WTC11 (cell line): ENCODE measurements around the gene FGD6. TPM values are rescaled to one million over a fixed set of nuclear protein-coding genes. Genes with fewer than 3 reads are reported as not detected.

ENCODE experiments used
- ATAC-seq: fragments of 200-7000 bp; cut with Tn5 transposase; 2 replicates; pipeline ENCODE4 v1.10.0; 2021; ENCODE audit warnings: mild to moderate bottlenecking, moderate library complexity
- CTCF ChIA-PET: fragments of 300-600 bp; sonication (Branson Sonifier 250); formaldehyde crosslinking; loops from one replicate; lab custom pipeline; 2021; ENCODE audit warnings: antibody characterized with exemption; lab: Charles Lee
- POLR2A ChIA-PET: fragments of 350-600 bp; sonication (Branson Sonifier 250); formaldehyde crosslinking; loops from one replicate; lab custom pipeline; 2021; ENCODE audit warnings: antibody characterized with exemption; lab: Charles Lee
- DNase-seq: peaks from one replicate; pipeline ENCODE4 v3.0.0; 2021; ENCODE audit warnings: low spot score
- H3K27ac Mint-ChIP-seq: 2 replicates; pipeline ENCODE4 v1.8.0; 2021; ENCODE audit warnings: mixed read lengths
- H3K27me3 Mint-ChIP-seq: 2 replicates; pipeline ENCODE4 v1.8.0; 2021; ENCODE audit warnings: low read depth, mild to moderate bottlenecking, moderate library complexity, mixed read lengths
- H3K36me3 Mint-ChIP-seq: 2 replicates; pipeline ENCODE4 v1.8.0; 2021; ENCODE audit warnings: mixed read lengths
- H3K4me1 Mint-ChIP-seq: 2 replicates; pipeline ENCODE4 v1.8.0; 2022; ENCODE audit warnings: mixed read lengths
- H3K4me3 Mint-ChIP-seq: 2 replicates; pipeline ENCODE4 v1.8.0; 2021; ENCODE audit warnings: mild to moderate bottlenecking, moderate library complexity, mixed read lengths
- H3K9me3 Mint-ChIP-seq: 2 replicates; pipeline ENCODE4 v1.8.0; 2021; ENCODE audit warnings: mixed read lengths
- CREB1 ChIP-seq: sonication (generic); formaldehyde crosslinking; IDR thresholded peaks from 2 replicates; pipeline ENCODE4 v1.8.0; 2023; ENCODE audit warnings: mild to moderate bottlenecking, missing genetic modification reagents
- CREM ChIP-seq: sonication (generic); formaldehyde crosslinking; IDR thresholded peaks from 2 replicates; pipeline ENCODE4 v1.8.1; 2022; ENCODE audit warnings: mild to moderate bottlenecking, missing genetic modification reagents, moderate library complexity
- ESRRA ChIP-seq: sonication (generic); formaldehyde crosslinking; IDR thresholded peaks from 2 replicates; pipeline ENCODE4 v1.8.1; 2022; ENCODE audit warnings: mild to moderate bottlenecking, missing genetic modification reagents, borderline replicate concordance
- FOXJ3 ChIP-seq: sonication (generic); formaldehyde crosslinking; IDR thresholded peaks from 2 replicates; pipeline ENCODE4 v1.9.0; 2021; ENCODE audit warnings: missing genetic modification reagents, mild to moderate bottlenecking, borderline replicate concordance
- GABPB1 ChIP-seq: sonication (generic); formaldehyde crosslinking; IDR thresholded peaks from 2 replicates; pipeline ENCODE4 v1.8.1; 2023; ENCODE audit warnings: mild to moderate bottlenecking, missing genetic modification reagents
- HMGA2 ChIP-seq: fragments of 250-450 bp; sonication (Bioruptor Pico); IDR thresholded peaks from 2 replicates; pipeline ENCODE4 v1.4.0; 2021; ENCODE audit warnings: mild to moderate bottlenecking, moderate library complexity
- KAT7 ChIP-seq: sonication (generic); formaldehyde crosslinking; IDR thresholded peaks from 2 replicates; pipeline ENCODE4 v1.8.1; 2023; ENCODE audit warnings: missing genetic modification reagents, mild to moderate bottlenecking, borderline replicate concordance
- MXD4 ChIP-seq: fragments of 250-450 bp; sonication (Bioruptor Pico); IDR thresholded peaks from 2 replicates; pipeline ENCODE4 v1.8.0; 2021; ENCODE audit warnings: mild to moderate bottlenecking, moderate library complexity, borderline replicate concordance
- NFATC4 ChIP-seq: fragments of 250-450 bp; sonication (Bioruptor Pico); IDR thresholded peaks from 2 replicates; pipeline ENCODE4 v1.9.0; 2021; ENCODE audit warnings: mild to moderate bottlenecking
- NFE2L1 ChIP-seq: sonication (generic); formaldehyde crosslinking; IDR thresholded peaks from 2 replicates; pipeline ENCODE4 v1.8.1; 2023; ENCODE audit warnings: missing genetic modification reagents
- RORB ChIP-seq: fragments of 250-450 bp; sonication (Bioruptor Pico); IDR thresholded peaks from 2 replicates; pipeline ENCODE4 v1.9.0; 2021; ENCODE audit warnings: mild to moderate bottlenecking
- TP53 ChIP-seq: sonication (generic); formaldehyde crosslinking; IDR thresholded peaks from 2 replicates; pipeline ENCODE4 v1.8.1; 2023; ENCODE audit warnings: mild to moderate bottlenecking, missing genetic modification reagents
- ZBTB21 ChIP-seq: sonication (generic); formaldehyde crosslinking; IDR thresholded peaks from 2 replicates; pipeline ENCODE4 v1.8.1; 2023; ENCODE audit warnings: mild to moderate bottlenecking, missing genetic modification reagents, borderline replicate concordance
- ZNF121 ChIP-seq: sonication (generic); formaldehyde crosslinking; IDR thresholded peaks from 2 replicates; pipeline ENCODE4 v1.8.0; 2023; ENCODE audit warnings: missing genetic modification reagents
- ZNF263 ChIP-seq: sonication (generic); formaldehyde crosslinking; IDR thresholded peaks from 2 replicates; pipeline ENCODE4 v1.8.1; 2022; ENCODE audit warnings: low read depth, mild to moderate bottlenecking, moderate library complexity, missing genetic modification reagents
- ZNF423 ChIP-seq: fragments of 250-450 bp; sonication (Bioruptor Pico); IDR thresholded peaks from 2 replicates; pipeline ENCODE4 v2.1.2; 2022; ENCODE audit warnings: mild to moderate bottlenecking, moderate library complexity
- ZNF671 ChIP-seq: fragments of 250-450 bp; sonication (Bioruptor Pico); IDR thresholded peaks from 2 replicates; pipeline ENCODE4 v1.8.0; 2021; ENCODE audit warnings: mild to moderate bottlenecking
- total RNA-seq: library from RNA; stranded (reverse); gene quantifications from 3 replicates; pipeline ENCODE4 v1.2.3, GENCODE V29; 2021
- TF ChIP-seq, protein P1 (sequence below): sonication (generic); formaldehyde crosslinking; IDR thresholded peaks from 2 replicates; pipeline ENCODE4 v1.8.1; 2023; ENCODE audit warnings: mild to moderate bottlenecking, missing genetic modification reagents, moderate library complexity
- TF ChIP-seq, protein P2 (sequence below): fragments of 250-450 bp; sonication (Bioruptor Pico); IDR thresholded peaks from 2 replicates; pipeline ENCODE4 v2.1.2; 2022; ENCODE audit warnings: mild to moderate bottlenecking, moderate library complexity
- TF ChIP-seq, protein P3 (sequence below): sonication (generic); formaldehyde crosslinking; IDR thresholded peaks from 2 replicates; pipeline ENCODE4 v1.8.0; 2023; ENCODE audit warnings: missing genetic modification reagents
- TF ChIP-seq, protein P4 (sequence below): fragments of 250-450 bp; sonication (Bioruptor Pico); IDR thresholded peaks from 2 replicates; pipeline ENCODE4 v1.9.0; 2021; ENCODE audit warnings: mild to moderate bottlenecking
- TF ChIP-seq, protein P5 (sequence below): sonication (generic); formaldehyde crosslinking; IDR thresholded peaks from 2 replicates; pipeline ENCODE4 v1.8.0; 2022; ENCODE audit warnings: mild to moderate bottlenecking, missing genetic modification reagents
- TF ChIP-seq, protein P6 (sequence below): sonication (generic); formaldehyde crosslinking; IDR thresholded peaks from 2 replicates; pipeline ENCODE4 v1.8.1; 2023; ENCODE audit warnings: mild to moderate bottlenecking, missing genetic modification reagents, moderate library complexity
- TF ChIP-seq, protein P7 (sequence below): sonication (generic); formaldehyde crosslinking; conservative IDR thresholded peaks from 2 replicates; pipeline ENCODE4 v1.8.1; 2023; ENCODE audit warnings: mild to moderate bottlenecking, low read depth, missing genetic modification reagents, moderate library complexity
- TF ChIP-seq, protein P8 (sequence below): sonication (generic); formaldehyde crosslinking; IDR thresholded peaks from 2 replicates; pipeline ENCODE4 v1.8.1; 2023; ENCODE audit warnings: mild to moderate bottlenecking, missing genetic modification reagents

Gene FGD6
- total RNA-seq, 1 experiment from 2014 or later = 28.2 TPM

DNA sequence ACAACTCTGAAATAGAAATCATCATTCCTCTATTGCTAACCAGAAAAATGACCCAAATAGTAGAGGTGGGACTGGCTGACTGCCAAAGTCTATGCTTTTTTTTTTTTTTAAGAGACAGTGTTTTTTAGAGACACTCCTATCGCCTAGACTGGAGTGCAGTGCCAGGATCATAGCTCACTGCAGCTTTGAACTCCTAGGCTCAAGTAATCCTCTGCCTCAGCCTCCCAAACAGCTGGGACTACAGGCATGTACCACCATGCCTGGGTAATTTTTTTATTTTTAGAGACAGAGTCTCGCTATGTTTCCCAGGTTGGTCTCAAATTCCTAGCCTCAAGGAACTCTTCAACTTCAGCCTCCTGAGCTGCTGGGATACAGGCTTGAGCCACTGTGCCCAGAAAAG, 163.1 kb downstream of the FGD6 start:
- no peaks in the 10 kb centered on the region for H3K4me1 Mint-ChIP-seq
- CTCF ChIA-PET = no interaction called here
- no peaks in the 10 kb centered on the region for H3K9me3 Mint-ChIP-seq
- no peaks in the 10 kb centered on the region for H3K27me3 Mint-ChIP-seq
- no peak overlapping the region for H3K4me3 Mint-ChIP-seq
- POLR2A ChIA-PET = no interaction called here
- ATAC-seq = no peak
- peaks cover 55% of the 10 kb centered on the region for H3K36me3 Mint-ChIP-seq
- no peak overlapping the region for H3K27ac Mint-ChIP-seq
- TF ChIP-seq, protein P1, sequence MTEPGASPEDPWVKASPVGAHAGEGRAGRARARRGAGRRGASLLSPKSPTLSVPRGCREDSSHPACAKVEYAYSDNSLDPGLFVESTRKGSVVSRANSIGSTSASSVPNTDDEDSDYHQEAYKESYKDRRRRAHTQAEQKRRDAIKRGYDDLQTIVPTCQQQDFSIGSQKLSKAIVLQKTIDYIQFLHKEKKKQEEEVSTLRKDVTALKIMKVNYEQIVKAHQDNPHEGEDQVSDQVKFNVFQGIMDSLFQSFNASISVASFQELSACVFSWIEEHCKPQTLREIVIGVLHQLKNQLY (CRISPR knock-in tag) = no peak
- TF ChIP-seq ZNF121 (CRISPR knock-in tag) (no peak), FOXJ3 (no peak), TP53 (no peak), ZBTB21 (CRISPR knock-in tag) (no peak), RORB (no peak), GABPB1 (CRISPR knock-in tag) (no peak), ZNF423 (CRISPR knock-in tag) (no peak), CREM (CRISPR knock-in tag) (no peak), KAT7 (CRISPR knock-in tag) (no peak), ZNF671 (CRISPR knock-in tag) (no peak), ESRRA (no peak), NFATC4 (CRISPR knock-in tag) (no peak), CREB1 (CRISPR knock-in tag) (no peak)
- TF ChIP-seq, protein P2, sequence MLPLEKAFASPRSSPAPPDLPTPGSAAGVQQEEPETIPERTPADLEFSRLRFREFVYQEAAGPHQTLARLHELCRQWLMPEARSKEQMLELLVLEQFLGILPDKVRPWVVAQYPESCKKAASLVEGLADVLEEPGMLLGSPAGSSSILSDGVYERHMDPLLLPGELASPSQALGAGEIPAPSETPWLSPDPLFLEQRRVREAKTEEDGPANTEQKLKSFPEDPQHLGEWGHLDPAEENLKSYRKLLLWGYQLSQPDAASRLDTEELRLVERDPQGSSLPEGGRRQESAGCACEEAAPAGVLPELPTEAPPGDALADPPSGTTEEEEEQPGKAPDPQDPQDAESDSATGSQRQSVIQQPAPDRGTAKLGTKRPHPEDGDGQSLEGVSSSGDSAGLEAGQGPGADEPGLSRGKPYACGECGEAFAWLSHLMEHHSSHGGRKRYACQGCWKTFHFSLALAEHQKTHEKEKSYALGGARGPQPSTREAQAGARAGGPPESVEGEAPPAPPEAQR (CRISPR knock-in tag) = no peak
- TF ChIP-seq, protein P3, sequence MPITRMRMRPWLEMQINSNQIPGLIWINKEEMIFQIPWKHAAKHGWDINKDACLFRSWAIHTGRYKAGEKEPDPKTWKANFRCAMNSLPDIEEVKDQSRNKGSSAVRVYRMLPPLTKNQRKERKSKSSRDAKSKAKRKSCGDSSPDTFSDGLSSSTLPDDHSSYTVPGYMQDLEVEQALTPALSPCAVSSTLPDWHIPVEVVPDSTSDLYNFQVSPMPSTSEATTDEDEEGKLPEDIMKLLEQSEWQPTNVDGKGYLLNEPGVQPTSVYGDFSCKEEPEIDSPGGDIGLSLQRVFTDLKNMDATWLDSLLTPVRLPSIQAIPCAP = no peak
- TF ChIP-seq, protein P4, sequence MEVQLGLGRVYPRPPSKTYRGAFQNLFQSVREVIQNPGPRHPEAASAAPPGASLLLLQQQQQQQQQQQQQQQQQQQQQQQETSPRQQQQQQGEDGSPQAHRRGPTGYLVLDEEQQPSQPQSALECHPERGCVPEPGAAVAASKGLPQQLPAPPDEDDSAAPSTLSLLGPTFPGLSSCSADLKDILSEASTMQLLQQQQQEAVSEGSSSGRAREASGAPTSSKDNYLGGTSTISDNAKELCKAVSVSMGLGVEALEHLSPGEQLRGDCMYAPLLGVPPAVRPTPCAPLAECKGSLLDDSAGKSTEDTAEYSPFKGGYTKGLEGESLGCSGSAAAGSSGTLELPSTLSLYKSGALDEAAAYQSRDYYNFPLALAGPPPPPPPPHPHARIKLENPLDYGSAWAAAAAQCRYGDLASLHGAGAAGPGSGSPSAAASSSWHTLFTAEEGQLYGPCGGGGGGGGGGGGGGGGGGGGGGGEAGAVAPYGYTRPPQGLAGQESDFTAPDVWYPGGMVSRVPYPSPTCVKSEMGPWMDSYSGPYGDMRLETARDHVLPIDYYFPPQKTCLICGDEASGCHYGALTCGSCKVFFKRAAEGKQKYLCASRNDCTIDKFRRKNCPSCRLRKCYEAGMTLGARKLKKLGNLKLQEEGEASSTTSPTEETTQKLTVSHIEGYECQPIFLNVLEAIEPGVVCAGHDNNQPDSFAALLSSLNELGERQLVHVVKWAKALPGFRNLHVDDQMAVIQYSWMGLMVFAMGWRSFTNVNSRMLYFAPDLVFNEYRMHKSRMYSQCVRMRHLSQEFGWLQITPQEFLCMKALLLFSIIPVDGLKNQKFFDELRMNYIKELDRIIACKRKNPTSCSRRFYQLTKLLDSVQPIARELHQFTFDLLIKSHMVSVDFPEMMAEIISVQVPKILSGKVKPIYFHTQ (CRISPR knock-in tag) = no peak
- DNase-seq = no peak

DNA sequence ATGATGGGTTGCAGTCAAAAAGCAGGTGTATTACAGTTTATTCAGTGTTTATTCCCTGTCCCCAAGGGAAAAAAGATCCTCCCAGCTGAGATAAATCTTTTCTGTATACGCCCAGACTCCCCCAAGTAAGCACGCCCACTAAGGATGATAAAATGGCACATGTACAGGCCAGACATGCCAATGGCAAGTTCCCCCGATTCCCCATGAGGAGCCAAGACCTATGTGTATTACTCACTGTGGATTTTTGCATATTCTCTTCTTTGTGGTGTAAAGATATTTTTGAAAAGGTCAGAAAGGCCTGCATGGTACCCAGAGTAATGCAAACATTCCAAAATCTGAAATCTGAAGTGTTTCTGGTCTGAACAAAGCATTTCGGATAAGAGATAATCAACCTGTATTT, 166.0 kb downstream of the FGD6 start:
- DNase-seq (no peak), ATAC-seq (no peak)
- Mint-ChIP-seq H3K4me3 (no peak overlapping the region), H3K27me3 (no peaks in the 10 kb centered on the region), H3K36me3 (peaks cover 56% of the 10 kb centered on the region), H3K4me1 (no peaks in the 10 kb centered on the region), H3K27ac (no peak overlapping the region), H3K9me3 (no peaks in the 10 kb centered on the region)
- ChIA-PET CTCF (no interaction called here), POLR2A (no interaction called here)
- TF ChIP-seq ZNF263 (CRISPR knock-in tag) (no peak), MXD4 (CRISPR knock-in tag) (no peak), HMGA2 (no peak), NFE2L1 (CRISPR knock-in tag) (no peak)
- TF ChIP-seq, protein P5, sequence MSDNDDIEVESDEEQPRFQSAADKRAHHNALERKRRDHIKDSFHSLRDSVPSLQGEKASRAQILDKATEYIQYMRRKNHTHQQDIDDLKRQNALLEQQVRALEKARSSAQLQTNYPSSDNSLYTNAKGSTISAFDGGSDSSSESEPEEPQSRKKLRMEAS (CRISPR knock-in tag) = no peak
- TF ChIP-seq, protein P6, sequence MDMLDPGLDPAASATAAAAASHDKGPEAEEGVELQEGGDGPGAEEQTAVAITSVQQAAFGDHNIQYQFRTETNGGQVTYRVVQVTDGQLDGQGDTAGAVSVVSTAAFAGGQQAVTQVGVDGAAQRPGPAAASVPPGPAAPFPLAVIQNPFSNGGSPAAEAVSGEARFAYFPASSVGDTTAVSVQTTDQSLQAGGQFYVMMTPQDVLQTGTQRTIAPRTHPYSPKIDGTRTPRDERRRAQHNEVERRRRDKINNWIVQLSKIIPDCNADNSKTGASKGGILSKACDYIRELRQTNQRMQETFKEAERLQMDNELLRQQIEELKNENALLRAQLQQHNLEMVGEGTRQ (CRISPR knock-in tag) = no peak
- TF ChIP-seq, protein P7, sequence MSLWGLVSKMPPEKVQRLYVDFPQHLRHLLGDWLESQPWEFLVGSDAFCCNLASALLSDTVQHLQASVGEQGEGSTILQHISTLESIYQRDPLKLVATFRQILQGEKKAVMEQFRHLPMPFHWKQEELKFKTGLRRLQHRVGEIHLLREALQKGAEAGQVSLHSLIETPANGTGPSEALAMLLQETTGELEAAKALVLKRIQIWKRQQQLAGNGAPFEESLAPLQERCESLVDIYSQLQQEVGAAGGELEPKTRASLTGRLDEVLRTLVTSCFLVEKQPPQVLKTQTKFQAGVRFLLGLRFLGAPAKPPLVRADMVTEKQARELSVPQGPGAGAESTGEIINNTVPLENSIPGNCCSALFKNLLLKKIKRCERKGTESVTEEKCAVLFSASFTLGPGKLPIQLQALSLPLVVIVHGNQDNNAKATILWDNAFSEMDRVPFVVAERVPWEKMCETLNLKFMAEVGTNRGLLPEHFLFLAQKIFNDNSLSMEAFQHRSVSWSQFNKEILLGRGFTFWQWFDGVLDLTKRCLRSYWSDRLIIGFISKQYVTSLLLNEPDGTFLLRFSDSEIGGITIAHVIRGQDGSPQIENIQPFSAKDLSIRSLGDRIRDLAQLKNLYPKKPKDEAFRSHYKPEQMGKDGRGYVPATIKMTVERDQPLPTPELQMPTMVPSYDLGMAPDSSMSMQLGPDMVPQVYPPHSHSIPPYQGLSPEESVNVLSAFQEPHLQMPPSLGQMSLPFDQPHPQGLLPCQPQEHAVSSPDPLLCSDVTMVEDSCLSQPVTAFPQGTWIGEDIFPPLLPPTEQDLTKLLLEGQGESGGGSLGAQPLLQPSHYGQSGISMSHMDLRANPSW (CRISPR knock-in tag) = no peak
- TF ChIP-seq, protein P8, sequence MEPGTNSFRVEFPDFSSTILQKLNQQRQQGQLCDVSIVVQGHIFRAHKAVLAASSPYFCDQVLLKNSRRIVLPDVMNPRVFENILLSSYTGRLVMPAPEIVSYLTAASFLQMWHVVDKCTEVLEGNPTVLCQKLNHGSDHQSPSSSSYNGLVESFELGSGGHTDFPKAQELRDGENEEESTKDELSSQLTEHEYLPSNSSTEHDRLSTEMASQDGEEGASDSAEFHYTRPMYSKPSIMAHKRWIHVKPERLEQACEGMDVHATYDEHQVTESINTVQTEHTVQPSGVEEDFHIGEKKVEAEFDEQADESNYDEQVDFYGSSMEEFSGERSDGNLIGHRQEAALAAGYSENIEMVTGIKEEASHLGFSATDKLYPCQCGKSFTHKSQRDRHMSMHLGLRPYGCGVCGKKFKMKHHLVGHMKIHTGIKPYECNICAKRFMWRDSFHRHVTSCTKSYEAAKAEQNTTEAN (CRISPR knock-in tag) = no peak
